GM18507 (cell line): ENCODE data around the gene FAM240B.
A peak's percentile ranks its signal among the peaks of the same experiment; 100 is the strongest.

Experiments
- DNase-seq: peaks from one replicate; pipeline ENCODE4 v3.0.0; 2011; ENCODE audit warnings: low read depth; ENCODE audit not compliant: insufficient read length; ENCODE audit errors: extremely low spot score
- FAIRE-seq: peaks from 2 replicates; lab custom pipeline; 2011; peaks lifted over from hg19 to GRCh38; lab: Jason Lieb, UNC

The FAM240B gene

DNA sequence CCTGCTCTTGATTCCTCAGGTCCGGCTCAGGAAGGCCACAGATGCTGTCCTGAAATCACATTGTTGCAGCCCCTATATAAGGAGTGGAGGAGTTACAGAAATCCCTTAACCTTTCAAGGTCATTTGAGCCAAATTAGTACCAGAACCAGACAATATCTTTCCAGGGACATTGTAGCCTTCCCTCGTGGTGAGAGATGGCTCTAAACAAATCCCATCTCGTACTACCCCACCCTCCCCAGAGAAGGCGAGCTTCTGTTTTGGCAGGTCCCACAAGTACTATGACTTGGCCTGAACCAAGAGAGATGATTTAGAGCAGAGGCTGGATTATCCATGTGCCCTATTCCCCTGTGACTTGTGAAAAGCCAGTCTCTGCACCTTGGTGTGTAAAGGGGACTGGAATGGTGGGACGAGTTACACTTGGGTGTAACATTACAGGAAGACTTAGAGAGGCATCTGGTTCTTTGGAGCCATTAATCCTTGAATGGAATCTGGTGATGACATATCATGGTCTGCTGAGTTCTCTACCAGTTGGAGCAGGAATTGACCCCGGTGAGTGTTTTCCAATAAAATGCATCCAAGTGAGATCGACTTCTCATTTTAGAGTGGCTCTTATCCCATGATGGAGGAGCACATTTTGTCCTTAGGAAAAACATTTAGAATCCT lies at the start of gene FAM240B:
TSS of gene FAM240B (minus strand) at position 51 of the 663 bp plus-strand sequence. CDS start 16,134 bp downstream, outside the sequence.
- no peak for FAIRE-seq
- no peak for DNase-seq

DNA sequence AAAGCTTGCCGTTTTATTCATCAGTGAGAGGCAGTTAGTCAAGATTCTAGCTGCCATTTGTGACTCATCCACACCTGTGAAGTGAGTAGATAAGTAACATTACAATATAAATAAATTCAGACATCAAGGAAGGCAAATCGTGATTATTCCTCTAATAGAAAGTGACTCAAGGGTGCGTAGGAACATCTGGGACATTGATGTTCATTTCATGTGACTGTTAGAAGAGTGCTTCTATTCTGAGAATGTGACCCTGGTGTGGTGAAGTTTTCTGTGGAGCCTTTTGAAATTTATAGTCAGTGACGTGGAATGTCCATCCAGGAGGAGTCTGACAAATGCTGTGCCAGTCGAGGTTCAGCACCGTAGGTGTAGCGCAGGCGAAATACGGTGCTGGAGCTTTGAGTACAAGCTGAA lies 48.4 kb upstream of the FAM240B start:
- FAIRE-seq (no peak), DNase-seq (no peak)

DNA sequence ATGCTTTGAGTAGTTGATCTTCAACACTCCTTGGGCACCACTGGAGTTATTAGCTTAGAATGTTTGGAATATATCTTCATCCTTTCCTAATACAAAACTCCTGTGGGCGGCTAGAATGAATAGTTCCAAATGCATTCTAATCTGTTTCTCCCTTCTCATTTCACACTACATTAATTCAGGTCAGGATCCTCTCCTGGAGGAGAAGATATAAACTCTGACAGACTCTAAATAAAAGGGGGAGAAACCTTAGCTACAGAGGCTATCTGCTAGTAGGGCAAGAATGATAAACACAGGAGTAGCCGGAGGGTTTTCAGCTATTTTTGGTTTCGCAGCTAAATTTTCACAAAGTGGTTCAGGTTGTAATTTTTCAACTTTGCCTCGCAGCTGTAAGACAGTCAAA lies 45.2 kb upstream of the FAM240B start:
- DNase-seq = no peak
- no peak for FAIRE-seq

DNA sequence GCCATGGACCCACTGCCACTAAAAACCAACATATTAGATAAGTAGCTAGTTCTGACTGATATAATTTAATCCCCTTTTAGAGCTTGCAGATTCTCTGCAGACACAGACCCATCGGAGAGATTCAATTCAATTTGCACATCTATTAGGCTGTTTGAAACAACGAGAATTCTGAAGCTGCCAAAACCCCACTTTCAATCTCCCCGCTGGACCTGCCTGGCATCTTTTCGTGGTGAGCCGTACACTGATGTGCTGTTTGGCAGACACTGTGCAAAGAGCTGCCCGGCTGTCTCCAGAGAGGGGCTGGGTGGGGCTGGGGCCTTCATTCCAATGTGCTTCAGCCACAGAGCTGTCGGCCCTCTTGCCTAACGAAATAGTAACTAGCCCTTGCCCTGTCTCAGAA lies 42.1 kb upstream of the FAM240B start:
- FAIRE-seq = no peak
- DNase-seq = no peak

DNA sequence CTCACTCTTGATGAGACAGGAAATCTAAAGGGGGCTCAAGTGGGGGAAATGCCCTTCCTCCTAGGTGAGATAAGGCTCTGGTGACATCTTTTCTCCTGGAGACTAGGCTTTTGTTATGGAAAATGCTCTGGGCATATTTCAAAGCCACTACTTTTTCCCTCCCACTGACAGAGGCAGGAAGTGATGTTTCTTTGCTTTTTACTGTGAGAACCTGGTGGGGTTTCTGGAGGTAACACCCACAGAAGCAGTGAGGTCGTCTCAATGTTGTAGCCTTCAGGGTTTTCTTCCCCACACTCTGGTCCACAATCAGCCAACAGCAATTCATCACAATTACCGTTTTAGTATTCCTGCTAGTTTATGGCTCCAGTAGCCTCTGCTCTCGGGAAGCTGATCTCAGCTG lies 41.4 kb upstream of the FAM240B start:
- FAIRE-seq = peak; percentile 9
- no peak for DNase-seq

DNA sequence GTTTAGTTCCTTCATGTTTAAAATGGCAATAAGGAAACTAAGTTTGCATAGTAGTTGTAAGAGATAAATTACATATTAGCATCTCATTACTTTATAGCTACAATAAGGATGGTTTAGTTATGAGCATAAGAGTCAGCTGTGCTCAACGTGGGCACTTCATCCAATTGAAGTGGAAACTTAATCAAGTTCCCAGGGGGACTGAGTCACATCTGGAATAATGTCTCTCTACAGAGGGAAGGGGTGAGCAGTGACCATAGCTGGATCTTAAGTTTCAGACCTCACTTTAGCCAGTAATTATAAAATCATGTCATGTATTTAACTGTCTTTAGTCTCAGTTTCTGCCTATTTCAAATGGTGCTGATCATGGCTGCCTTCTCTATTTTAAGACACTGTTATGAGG lies 36.8 kb upstream of the FAM240B start:
- FAIRE-seq (no peak), DNase-seq (no peak)

DNA sequence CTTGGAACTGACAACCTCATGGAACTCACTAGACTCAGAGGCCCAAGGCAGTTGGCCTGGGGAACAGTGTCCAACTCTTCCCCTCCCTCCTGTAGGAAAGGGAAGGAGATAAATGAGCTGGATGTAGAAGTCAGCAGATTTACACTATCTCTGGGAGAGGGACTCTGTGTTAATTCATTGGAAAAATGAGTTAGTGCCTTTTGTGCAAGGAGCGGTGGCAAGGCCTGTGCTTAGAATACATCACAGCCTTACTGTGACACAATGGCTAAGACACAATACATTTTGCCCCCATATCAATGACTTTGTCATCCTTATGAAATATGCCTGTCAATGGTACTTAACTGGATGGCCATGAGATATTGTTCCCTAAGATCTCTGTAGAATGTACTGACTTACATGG lies 28.0 kb upstream of the FAM240B start:
- no peak for DNase-seq
- FAIRE-seq = no peak

DNA sequence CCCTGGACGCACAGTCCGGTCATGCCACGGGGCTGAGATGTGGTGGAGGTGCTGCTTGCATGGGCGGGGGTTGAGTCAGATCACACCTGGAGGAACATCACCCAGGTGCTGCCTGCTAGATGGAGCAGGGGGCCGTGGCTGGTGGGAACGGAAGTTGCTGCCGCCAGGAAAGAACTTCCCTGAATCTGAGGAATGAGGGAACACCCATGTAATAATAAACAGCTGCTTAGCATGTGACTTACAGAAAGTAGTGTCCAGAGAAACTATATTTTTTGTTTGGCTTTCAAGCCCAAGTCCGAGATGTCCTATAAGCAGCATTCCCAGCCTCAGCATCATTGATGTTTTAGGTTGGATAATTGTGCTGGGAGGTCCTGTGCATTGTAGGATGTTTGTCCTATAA lies 27.1 kb upstream of the FAM240B start:
- DNase-seq (no peak), FAIRE-seq (no peak)

DNA sequence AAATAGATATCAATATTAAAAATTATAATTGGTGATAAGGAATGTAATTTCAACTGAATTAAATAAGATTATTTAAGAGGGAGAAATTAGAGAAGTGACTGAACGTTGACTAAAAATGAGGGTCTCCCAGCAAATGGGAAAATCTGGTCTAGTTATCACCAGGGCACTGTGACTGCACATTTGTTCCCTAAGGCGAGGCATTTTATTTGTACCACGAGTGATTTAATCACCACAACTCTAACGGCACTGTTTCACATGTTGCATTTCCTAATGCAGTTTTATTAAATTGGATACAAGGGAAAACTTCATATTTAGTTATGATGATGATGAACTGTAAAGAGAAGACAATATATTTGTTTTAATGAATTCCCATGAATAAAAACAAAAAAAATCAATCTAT lies 26.4 kb upstream of the FAM240B start:
- FAIRE-seq = no peak
- DNase-seq = no peak

DNA sequence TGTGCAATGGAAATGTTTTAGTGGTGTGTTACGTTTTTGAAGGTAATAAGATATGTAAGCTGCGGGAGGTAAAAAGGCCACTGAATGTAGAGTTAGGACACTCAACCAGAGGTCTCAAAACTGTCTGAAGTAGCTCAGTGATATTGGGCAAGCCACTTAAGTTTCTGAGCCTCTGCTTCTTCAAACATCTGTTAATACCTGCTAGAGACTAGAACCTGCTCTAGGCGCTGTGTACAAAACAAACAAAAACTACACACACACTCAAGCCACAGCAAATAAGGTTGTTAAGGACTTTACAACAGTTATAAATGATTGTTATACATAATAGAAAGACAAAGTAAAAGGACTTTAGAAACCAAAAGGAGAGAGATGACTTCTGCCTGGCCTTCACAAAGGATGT lies 24.6 kb upstream of the FAM240B start:
- FAIRE-seq (no peak), DNase-seq (no peak)

DNA sequence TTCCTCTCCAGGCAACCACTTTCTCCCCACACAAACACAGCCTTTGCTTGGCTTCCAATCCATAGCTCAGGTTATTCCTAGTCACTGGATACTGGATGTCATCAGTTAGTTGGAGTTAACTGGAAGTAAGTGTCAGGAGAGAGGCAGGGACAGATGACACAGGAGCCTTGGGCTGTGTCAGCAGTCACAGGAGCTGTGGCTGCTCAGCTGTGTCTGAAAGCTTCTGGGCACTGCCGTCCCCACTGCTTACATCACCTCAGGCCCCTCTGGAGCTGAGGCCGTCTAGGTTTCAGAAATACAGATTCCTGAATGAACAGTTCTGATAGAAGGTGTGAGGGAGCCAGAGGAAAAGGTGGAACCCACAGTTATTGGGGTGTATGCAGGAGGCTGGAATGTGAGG lies 17.3 kb upstream of the FAM240B start:
- no peak for FAIRE-seq
- DNase-seq = no peak

DNA sequence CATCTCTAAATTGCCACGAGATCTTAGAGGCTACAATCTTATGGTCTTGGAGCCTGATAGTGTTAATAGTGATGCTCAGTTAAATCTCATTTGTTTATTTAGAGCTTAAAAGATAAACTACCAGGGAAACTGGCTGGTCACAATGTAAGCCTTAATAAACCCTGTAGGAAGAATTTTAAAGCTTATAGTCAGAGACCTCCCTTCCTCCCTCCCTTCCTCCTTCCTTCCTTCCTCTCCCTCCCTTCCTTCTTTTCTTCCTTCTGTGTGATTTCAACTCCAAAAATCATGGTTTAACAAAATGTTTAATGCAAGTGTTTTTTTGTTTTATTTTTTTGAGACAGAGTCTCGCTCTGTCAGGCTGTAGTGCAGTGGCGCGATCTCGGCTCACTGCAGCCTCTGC lies 14.9 kb upstream of the FAM240B start:
- DNase-seq (no peak), FAIRE-seq (no peak)

DNA sequence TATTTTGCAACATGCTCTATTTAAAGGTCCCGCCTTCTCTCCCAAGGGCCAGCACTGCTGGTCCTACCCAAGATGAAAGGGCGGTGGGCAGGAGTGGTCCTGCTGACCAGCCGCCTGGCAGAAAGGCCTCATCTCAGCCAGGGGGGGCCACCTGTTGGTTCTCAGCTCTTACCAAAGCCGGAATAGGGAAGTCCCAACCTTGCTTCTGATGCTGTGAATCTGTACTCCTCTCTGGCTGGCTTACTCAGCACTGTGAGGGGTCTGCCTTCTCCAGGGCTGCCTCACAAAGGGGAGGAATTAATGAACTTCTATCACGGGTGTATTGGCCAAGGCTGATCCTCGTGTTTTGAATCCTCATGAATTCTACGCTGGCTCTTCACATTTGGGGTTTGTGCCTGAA lies 13.6 kb upstream of the FAM240B start:
- no peak for FAIRE-seq
- no peak for DNase-seq

DNA sequence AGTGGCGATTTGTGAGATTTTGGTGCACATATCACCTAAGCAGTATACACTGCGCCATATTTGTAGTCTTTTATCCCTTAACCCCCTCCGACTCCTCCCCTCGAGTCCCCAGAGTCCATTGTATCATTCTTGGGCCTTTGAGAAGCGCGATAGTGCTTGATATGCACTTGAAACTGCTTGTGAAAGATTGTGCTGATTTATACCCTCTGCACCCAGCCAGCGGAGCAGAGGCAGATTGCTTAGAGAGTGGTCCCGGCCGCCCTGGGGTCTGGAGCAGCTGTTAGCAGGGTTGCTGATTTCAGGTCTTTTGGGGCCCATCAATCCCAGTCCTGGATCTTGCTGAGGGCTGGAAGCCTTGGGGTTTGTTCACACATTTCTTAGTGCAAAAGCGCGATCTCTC lies 13.0 kb upstream of the FAM240B start:
- DNase-seq = no peak
- FAIRE-seq = no peak

DNA sequence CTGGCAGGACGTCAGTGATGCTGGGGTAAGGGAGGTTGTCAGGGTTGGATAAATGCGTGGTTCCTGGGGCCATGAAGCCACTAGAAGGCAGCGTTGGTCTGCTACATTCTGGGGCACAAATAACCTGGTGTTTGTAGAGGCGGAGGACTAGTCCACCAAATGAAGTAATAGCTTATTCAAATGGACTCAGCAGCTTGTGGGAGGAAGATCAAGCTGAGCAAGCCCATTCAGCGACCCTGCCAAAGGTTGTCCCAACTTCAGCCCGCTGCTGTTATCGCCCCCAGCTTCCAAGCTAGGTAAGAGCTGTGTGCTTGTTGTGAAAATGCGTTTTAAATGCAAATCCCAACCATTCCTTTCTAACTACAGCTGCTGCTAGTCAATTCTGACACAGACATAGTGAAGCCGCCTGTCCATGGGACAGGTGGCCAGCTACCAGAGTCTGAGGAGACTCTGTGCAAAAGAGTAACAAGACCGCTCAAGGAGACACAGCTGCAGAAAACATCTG lies 7.6 kb upstream of the FAM240B start:
- FAIRE-seq (no peak), DNase-seq (no peak)

DNA sequence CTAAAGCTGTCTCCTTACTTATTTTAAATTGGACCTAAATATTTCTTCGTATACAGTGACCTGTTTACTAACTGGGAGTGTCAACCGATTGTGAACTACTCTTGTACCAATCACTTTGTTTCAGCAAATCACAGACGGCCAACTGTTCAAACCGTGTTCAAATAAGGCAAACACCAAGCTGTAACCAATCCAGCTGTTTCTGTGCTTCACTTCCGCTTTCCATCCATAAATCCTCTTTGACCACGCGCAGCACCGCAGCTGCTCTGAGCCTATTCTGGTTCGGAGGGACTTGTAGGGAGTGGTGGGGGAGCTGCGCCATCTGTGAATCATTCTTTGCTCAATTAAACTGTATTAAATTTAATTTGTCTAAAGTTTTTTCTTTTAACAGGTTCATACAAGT lies 4.8 kb upstream of the FAM240B start:
- FAIRE-seq = no peak
- DNase-seq = no peak

DNA sequence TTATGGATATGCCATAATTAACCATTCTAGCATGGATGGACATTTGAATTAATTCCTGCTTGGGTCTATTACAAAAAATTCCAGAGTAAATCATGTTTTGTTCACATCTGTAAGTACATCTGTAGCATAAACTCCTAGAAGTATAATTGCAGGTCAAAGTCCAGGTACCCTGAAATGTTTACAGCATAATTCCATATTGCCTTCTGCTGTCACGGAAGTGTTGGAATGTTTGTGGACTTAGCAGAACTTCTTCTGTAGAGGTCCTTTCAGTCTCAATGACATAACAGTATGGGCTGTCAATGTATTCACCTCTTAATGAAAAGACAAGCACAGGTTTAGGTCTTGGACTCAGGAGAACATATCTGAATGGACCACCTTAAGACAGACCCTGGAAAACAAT lies 1.8 kb downstream of the FAM240B start:
- FAIRE-seq (no peak), DNase-seq (no peak)

DNA sequence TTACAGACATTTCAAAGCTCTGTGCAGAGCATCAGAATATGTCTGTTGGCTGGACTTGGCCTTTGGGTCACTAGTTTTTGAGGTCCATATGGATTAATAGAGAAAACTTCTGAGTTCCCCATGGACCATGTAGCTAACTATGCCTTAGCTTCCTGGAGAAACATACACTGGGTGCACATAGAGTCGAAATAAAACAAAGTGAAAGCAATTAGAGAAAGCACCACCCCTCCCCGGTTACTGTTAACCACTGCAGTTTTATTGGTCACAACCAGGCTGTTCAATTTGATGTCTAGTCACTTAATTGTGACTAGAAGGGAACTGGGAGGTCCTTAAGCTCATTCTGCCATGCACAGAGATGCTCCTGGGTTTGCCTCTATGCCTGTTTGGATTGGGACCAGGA lies 4.2 kb downstream of the FAM240B start:
- no peak for FAIRE-seq
- DNase-seq = no peak

DNA sequence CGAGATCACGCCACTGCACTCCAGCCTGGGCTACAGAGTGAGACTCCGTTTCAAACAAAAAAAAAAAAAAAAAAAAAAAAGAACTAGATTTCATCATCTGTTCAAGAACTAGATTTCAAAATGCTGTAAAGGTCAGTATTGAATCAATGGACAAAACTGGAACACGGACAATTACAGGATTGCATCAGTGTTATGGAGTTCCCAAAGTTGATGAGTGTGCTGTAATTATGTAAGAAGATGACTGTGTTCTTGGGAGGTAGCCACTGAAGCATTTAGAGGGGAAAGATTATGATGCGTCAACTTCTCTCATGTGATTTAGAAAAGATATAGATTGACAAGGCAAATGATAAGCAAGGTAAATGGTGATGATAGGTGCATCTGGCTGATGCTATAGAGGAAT lies 6.5 kb downstream of the FAM240B start:
- no peak for FAIRE-seq
- no peak for DNase-seq

DNA sequence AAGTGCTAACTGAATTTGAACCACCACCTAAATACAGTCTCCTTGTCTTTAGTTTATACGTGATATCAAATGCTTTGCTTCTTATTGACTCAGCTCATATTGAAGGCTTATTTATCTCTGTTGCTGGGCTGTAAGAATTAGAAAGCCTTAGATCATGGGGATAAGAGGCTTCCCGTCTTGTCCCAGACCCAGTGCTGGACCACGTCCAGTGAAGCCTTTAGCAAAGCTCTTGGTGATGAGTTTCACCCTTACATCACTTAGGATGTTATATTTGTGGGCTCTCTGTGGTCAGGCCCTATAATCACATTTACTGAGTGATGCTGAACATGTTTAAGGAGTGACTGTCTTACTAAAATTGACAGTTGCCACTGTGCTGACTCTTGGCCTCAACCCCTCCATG lies 11.2 kb downstream of the FAM240B start:
- no peak for FAIRE-seq
- no peak for DNase-seq

DNA sequence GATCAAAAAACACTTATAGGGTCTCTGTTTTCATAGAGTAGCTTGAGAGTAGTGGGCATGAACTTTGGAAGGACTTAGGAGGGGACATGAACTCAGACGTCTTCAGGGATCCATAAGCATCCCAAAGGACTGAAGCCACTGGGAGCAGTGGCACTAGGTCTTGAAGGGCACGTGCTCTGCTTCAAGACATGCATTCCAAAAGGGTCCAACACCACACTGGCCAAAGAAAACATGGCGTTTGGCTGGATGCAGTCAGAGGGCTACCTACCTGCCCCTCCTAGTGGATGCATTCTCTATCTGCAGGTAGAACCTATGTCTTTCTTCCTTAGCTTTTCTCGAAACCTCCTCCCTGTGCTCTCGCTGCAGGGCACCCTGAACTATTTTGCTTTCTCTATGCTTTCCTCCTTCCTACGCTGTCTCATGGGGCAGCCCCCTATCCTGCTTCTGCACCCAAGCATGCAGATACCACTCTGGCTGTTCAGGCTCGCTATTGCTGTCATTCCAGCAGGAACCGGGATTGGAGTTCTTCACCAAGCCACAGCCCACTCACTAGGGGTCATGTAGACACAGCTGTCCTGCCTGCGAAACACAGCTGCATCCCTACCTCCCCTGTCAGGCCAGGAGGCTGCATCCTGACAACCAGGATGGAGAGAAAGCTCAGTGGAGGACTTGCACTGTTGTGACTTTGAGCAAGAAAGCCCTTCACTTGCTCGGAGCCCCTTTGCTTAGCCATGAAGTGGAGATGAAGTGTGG lies 11.9 kb downstream of the FAM240B start:
- no peak for DNase-seq
- peak; percentile 62 for FAIRE-seq
